Activated CD8-positive, alpha-beta memory T cell treated with anti-CD3 and anti-CD28 coated beads for 4 hours (primary cell): ENCODE data around the gene LTB4R.

Experiments
- DNase-seq, 2 donors: peaks; one replicate each; pipeline ENCODE4 v3.0.0-alpha.2; 2020; ENCODE audit warnings: low read depth in 2 of 2

Gene LTB4R

GRCh38 chr14:24279301-24280186 lies 31.8 kb upstream of the LTB4R start:
- DNase-seq: no peak

GRCh38 chr14:24280797-24281460 lies 30.4 kb upstream of the LTB4R start:
- no peak for DNase-seq

DNA sequence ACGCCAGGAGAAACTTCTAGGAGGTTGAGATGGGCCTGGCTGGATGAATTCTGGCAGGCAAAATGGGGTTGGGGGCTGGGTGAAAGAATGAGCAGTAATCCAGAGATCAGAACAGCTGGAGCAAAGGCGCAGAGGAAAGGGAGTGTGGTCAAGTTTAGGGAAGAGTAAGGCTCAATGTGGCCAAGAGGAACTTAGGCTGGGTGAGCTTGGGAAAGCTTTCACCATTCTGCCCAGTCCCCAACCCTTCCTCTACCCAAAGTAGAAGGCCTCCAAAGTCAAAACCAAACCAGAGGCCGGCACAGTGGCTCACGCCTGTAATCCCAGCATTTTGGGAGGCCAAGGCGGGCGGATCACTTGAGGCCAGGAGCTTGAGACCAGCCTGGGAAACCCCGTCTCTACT lies 29.7 kb upstream of the LTB4R start:
- DNase-seq: no peak

DNA sequence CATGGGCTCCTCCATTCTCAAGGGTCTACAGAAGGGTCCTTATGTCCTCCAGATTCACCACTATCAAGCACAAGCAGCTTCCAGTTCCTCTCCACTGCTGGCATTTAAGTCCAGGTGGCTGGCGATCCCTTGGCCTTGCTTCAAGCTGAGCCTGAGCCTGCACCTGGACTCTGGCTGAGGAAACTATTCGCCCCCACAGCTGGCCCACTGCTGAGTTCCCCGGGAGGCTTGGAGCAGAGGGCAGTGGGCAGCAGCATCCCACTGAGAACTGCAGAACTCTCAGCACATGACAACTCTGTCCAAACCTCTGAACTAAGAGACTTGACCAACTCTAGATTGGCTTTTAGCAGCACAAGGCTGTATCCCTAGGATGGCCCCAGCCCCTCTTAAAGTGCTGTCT lies 28.6 kb upstream of the LTB4R start:
- DNase-seq: no peak

DNA sequence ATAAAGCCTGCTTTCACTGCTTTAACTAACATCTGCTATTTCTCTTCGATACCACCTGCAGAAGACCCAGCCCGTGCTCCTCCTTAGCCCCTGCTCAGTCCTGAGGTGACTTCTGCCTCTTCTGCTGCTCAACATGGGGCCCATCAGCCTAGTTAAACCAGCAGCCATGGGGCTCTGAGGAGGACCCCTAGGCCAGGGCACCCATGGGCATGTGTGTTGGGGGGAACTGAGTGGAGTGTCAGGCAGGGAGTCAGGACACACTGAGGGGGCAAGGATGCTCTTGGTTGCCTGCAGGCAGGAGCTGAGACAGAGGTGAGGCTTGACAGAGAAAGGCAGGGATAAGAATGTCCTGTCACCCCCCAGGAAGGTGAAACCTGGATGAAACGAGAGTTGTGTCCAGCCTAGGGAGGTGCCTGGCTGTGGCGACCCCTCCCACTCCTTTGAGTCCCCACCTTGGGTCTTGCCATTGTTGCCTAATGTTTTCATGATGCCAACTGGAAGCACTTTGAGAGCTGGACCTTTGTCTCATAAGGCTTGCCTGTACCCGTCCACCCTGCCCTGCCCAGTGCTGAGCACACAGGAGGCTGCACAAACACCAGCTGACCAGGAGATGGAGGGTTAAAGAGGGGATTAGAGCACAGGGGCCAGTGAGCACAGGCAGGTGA lies 27.4 kb upstream of the LTB4R start:
- no peak for DNase-seq

DNA sequence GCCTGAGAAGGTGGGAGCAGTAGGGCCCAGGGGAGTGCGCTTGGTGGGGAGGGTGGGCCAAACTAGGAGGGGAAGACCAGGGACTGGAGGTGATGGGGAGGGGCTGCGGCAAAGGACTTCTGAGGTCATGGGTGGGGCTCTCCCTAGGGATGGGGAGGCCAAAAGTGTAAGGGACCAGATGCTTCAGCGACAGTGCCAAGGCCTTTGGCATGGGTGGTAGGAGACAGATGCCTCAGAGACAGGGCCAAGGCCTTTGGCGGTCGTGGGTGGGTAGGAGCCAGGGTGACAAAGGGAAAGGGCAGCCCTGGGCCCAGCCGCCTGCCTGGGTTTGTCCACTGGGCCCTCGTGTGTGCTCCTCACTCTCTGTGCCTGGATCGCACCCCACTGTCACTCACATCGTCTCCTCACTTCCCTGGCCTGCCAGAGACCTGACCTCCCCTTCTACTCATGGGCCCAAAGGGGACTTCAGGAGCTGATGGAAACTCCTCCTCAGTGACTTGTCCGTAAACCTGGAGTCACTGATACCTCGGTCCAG lies 26.7 kb upstream of the LTB4R start:
- DNase-seq: no peak

DNA sequence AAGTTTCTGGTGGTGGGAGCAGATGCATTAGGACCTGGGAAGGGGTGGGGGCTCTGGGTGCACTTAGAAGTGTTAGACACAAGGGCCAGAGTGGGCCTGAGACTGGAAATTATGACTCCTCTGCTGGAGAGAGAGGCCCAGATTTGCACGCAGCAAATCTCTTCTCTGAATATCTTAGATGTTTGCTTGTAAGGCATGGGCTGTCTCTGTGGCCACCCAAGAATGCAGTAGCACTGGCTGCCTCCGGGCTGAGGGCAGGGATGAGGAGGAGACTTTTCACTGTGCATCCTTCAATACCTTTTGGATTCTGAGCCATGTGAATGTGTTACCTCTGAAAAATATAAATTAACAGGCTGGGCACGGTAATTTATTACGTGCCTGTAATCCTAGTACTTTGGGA lies 26.0 kb upstream of the LTB4R start:
- DNase-seq: no peak

DNA sequence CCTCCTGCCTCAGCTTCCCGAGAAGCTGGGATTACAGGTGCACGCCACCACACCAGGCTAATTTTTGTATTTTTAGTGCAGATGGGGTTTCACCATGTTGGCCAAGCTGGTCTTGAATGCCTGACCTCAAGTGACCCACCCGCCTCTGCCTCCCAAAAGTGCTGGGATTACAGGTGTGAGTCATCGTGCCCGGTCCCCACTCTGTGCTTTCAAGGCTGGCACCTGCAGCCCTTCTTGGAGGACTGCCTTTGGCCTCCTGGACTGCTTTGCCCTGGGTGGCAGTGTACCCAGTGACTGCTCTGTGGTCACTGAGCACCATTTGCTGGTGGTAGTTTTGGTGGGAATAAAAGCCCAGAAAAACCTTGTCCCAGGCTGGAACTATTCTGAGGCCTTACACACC lies 24.3 kb upstream of the LTB4R start:
- DNase-seq: no peak

DNA sequence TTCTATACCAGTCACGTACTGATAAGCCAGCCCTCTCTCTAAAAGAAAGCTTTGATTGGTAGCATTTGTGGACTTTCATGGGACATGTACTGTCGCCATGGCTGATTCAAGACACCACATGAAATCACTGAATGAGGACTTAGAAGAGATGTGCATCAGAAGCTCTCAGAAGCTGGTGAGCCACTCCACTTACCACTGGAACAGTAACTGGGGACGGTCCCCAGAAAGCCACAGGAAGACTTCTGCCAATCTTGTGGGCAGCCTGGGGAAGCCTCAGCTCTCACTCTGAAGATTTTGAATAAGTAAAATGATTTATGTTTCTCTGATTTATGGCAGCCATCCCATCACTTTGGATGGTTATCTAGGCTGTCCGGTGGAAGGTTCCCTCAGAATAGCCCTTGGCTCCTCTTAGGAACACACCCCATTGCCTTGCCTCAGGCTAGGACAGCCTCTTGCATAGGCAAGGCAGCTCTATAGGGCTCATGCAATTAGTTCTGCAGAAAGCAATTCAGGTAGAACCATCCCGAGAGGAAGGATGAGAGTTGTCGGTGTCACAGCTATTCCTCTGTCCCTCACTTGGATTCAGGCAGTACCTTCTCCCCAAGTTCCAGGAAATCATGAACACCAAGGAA lies 21.5 kb upstream of the LTB4R start:
- no peak for DNase-seq

DNA sequence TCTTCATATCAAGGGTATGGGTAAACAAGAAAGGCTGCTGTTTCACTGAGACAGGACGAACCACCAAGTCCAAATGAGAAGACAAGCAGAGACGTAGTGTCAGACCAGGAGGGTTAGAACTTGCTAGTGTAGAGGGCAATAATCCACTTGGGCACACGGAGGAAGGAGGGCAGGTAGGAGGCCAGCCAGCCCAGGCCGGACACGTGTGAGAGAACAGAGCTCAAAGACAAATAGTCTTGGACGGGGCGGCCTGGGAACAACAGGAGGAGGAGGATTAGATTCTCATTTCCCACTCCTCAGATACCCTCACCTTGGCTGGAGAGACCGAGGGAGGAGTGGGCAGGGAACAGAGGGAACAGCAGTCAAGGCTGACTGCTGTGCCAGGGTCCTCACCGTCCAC lies 20.6 kb upstream of the LTB4R start:
- no peak for DNase-seq

GRCh38 chr14:24291446-24292117 lies 19.7 kb upstream of the LTB4R start:
- no peak for DNase-seq

- DNase-seq: no peak
Measured at GRCh38 chr14:24292118-24292807, 19.0 kb upstream of the LTB4R start.

- DNase-seq: no peak
Measured at GRCh38 chr14:24293525-24293924, 17.8 kb upstream of the LTB4R start.

- peak in 1 of 2 donors; percentile 64 for DNase-seq
Measured at GRCh38 chr14:24296341-24297157, 14.8 kb upstream of the LTB4R start.

DNA sequence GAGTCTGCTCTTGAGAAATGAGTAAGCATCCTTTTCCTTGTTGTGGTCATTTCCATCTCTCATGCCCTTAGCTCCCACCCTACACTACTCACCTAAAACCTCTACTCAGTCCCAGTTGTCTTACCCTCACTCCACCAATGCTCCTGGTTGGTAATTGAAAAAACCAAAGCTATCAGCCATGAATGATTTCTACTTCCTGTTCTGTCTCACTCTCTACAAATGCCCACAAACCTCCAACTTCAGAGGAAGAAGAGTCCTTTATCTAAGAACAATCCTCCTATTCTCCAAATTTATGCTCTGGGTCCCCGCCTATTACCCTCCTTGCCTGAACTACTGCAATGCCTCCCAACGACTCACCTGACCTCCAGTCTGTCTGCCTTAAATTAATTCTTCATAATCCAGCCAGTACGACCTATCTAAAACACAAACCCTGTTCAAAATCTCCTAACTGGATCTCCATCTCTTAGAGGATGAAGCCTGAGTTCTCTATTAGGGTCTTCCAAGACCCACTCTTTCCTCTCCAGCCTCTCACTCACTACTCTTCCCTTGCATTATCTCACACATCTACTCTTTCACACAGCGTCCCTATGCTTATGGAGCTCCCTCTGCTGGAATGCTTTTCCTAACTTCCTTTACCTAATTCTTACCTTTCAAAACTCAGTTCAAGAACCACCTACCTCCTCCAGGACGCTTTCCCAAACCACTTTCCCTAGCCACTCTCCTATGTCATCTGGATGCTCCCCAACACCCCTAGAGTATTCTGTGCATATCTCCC lies 13.9 kb upstream of the LTB4R start:
- no peak for DNase-seq

GRCh38 chr14:24298892-24299254 lies 12.4 kb upstream of the LTB4R start:
- no peak for DNase-seq

GRCh38 chr14:24299255-24300191 lies 11.8 kb upstream of the LTB4R start, which contains the start of the genes DHRS1 and NOP9:
Gene DHRS1, minus strand, starts transcription at chr14:24299780. Its CDS starts 674 bp downstream, at chr14:24299106.
Gene NOP9, plus strand, starts transcription at chr14:24299850. Its CDS starts 105 bp downstream, at chr14:24299955.
- peak; percentile 81 to 85 for DNase-seq
